Esophagus squamous epithelium (tissue), 4 donors: Measurements from ENCODE around the gene CAPZA2.

Source experiments
- POLR2A ChIP-seq, 4 donors: fragments of 450-650 bp; IDR thresholded peaks; one replicate each; pipeline ENCODE4 v1.6.1; 2017; ENCODE audit warnings: antibody characterized with exemption in 4 of 4, mild to moderate bottlenecking in 4 of 4, moderate library complexity in 3 of 4
- TF ChIP-seq, protein P1 (sequence below), 6 experiments: fragments of 450-650 bp in 4 of 6; fragments of 200-600 bp in 2 of 6; sonication (generic) in 2 of 6; IDR thresholded peaks; one replicate each; pipeline ENCODE4 v1.5.1; 2016 to 2019; ENCODE audit warnings: antibody characterized with exemption in 6 of 6, mild to moderate bottlenecking in 4 of 6, moderate library complexity in 4 of 6

DNA sequence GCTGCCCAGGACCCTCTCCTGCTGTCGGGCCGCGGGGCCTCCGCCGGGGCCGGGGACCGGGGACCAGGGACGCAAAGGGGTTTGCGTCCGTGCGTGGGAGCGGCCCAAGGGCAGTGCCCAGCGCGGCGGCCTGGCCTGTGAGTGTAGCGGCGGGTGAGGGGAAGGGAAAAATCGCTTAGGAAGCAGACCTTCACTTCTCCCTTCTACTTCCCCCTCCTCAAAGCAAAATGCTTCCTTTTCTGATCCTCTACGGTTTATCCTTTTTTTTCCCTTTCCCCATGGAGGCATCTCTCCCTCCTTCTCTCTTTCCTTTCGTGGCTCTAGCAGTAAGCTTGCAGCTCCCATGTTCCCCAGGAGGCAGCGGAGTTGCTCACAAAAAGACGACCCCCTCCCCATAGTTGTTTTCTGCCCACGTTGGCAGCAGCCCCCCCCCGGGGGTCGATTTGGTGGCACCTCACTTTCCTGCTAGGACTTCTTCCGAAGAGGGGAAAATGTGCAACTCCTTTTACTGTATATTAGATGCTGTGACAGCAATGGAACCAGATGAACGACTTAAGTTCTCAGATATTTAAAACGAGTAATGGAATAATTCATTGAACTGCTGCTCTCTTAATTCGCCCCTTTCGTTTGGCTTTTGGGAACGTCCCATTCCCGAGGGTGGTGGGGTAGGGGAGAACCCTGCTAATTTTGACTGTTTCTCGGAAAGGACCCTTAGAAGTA, 724 bp downstream of the CAPZA2 start:
- TF ChIP-seq, protein P1, sequence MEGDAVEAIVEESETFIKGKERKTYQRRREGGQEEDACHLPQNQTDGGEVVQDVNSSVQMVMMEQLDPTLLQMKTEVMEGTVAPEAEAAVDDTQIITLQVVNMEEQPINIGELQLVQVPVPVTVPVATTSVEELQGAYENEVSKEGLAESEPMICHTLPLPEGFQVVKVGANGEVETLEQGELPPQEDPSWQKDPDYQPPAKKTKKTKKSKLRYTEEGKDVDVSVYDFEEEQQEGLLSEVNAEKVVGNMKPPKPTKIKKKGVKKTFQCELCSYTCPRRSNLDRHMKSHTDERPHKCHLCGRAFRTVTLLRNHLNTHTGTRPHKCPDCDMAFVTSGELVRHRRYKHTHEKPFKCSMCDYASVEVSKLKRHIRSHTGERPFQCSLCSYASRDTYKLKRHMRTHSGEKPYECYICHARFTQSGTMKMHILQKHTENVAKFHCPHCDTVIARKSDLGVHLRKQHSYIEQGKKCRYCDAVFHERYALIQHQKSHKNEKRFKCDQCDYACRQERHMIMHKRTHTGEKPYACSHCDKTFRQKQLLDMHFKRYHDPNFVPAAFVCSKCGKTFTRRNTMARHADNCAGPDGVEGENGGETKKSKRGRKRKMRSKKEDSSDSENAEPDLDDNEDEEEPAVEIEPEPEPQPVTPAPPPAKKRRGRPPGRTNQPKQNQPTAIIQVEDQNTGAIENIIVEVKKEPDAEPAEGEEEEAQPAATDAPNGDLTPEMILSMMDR (IDR thresholded peaks at IDR 0.05) = peak in 1 of 6 experiments; percentile 8
- TF ChIP-seq POLR2A (IDR thresholded peaks at IDR 0.05) = no peak
